Measurements from ENCODE around the gene FGD5.

DNA sequence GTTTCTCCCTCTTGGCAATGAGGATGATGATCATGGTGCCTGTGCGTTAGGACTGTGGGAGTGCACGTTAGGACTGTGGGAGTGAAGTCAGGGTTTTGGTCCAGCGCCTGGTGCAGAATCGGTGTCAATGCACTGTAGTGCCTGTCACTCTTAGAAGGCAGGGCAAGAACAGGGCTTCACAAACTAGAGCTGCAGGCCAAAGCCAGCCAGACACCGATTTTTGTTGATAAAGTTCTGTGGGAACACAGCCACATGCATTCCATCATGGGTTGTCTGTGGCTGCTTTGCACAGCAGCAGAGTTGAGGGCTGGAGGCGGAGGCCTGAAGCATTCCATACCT is 96.0 kb downstream of the FGD5 start:
- TF ChIP-seq POLR2A (IDR thresholded peaks at IDR 0.05) = no peak
- TF ChIP-seq, protein P1, sequence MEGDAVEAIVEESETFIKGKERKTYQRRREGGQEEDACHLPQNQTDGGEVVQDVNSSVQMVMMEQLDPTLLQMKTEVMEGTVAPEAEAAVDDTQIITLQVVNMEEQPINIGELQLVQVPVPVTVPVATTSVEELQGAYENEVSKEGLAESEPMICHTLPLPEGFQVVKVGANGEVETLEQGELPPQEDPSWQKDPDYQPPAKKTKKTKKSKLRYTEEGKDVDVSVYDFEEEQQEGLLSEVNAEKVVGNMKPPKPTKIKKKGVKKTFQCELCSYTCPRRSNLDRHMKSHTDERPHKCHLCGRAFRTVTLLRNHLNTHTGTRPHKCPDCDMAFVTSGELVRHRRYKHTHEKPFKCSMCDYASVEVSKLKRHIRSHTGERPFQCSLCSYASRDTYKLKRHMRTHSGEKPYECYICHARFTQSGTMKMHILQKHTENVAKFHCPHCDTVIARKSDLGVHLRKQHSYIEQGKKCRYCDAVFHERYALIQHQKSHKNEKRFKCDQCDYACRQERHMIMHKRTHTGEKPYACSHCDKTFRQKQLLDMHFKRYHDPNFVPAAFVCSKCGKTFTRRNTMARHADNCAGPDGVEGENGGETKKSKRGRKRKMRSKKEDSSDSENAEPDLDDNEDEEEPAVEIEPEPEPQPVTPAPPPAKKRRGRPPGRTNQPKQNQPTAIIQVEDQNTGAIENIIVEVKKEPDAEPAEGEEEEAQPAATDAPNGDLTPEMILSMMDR (IDR thresholded peaks at IDR 0.05) = no peak
